Epithelial cell of esophagus (primary cell): ENCODE data around the gene PPIF.

ENCODE experiments used
- DNase-seq: peaks from one replicate; pipeline ENCODE4 v3.0.0; 2010; ENCODE audit warnings: low read depth
- H3K4me3 ChIP-seq: 2 replicates; pipeline ENCODE4 v1.5.1; 2011; ENCODE audit warnings: mild to moderate bottlenecking, low read length, control low read depth
- TF ChIP-seq, protein P1 (sequence below): IDR thresholded peaks from 2 replicates; pipeline ENCODE4 v1.5.1; 2011; ENCODE audit warnings: low read depth, mild to moderate bottlenecking, low read length, control low read depth, inconsistent platforms; ENCODE audit not compliant: insufficient read depth; ENCODE audit errors: missing control alignments

PPIF gene

DNA sequence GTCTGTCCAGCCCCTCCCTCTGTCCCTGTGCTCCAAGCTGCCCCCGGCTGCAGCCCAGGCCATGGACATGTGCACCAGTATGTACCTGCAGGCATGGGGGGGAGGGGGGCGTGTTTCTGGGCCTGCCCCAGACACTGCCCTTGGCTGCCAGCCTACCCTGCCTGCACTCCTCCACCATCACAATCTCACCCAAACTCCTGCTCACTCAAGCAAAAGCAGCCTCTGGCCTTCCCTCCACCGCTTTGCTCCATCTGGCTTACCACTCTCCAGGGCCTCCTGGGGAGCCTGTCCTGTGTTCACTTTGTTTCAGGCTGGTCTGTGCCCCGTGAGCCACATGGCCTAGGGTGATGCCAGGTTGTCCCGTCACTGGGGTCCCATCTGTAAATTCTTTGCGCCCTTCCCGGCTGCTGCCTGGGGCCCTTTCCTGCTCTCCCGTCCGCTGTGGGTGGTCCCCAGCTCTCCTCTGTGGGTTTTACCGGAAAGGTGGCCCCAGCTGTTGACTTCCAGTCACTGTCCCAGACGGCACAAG is 33.3 kb upstream of the PPIF start:
- TF ChIP-seq, protein P1, sequence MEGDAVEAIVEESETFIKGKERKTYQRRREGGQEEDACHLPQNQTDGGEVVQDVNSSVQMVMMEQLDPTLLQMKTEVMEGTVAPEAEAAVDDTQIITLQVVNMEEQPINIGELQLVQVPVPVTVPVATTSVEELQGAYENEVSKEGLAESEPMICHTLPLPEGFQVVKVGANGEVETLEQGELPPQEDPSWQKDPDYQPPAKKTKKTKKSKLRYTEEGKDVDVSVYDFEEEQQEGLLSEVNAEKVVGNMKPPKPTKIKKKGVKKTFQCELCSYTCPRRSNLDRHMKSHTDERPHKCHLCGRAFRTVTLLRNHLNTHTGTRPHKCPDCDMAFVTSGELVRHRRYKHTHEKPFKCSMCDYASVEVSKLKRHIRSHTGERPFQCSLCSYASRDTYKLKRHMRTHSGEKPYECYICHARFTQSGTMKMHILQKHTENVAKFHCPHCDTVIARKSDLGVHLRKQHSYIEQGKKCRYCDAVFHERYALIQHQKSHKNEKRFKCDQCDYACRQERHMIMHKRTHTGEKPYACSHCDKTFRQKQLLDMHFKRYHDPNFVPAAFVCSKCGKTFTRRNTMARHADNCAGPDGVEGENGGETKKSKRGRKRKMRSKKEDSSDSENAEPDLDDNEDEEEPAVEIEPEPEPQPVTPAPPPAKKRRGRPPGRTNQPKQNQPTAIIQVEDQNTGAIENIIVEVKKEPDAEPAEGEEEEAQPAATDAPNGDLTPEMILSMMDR: no peak
- H3K4me3 ChIP-seq: no peak overlapping the region
- DNase-seq: no peak

DNA sequence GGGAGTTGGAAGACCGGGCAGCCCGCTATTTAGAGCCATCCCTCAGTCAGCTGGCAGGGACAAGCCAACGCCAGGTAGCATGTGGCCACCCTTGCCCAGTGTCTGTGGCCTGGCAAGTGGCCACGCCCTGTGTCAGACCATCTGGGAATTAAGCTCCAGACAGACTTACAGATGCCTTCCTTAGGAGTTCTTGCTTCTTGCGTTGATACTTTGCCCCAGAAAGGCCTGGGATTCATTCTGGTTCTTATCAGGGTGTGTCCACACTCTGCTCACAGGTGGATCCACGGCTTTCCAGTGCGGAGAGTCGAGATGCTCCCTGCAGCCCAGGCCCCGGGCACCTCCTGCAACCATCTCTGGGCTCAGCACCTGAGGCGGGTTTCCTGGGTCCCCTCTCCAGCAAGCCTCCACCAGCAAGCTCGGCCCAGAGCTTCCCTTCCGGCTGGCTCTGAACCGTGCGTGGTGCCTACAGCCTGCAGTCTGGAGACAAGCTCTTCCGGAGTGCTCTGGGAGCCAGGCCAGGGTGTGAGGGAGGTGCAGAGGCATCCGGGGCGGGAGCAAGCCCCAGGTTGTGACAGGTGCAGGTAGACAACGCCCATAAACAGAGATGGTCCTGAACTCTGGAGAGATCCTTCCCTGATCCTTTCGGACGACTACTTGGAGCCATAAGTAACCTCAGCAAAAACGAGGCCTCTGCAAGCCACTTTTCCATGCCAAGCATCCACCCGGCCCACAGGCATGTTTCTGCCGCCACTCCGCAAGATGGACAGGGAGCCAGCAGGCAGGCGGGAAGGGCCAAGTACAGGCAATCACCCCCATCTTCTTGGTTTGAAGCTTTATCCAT is 32.3 kb upstream of the PPIF start:
- no peak overlapping the region for H3K4me3 ChIP-seq
- no peak for DNase-seq
- TF ChIP-seq, protein P1: no peak

DNA sequence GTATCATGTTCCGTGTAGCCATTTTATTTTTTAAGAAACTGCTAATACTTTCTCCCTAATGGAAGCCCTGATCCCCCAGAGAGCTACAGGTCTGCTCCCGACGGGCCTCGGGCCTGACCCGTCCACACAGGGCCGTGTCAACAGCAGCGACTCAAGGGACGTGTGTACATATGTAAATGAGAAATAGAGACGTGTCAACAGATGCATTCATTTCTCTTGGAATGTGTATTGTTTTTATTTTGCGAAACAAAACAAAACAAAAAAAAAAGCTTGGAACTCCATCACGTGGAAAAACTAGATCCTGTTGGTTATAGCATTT is 31.7 kb upstream of the PPIF start:
- TF ChIP-seq, protein P1: no peak
- DNase-seq: no peak
- H3K4me3 ChIP-seq: no peak overlapping the region

DNA sequence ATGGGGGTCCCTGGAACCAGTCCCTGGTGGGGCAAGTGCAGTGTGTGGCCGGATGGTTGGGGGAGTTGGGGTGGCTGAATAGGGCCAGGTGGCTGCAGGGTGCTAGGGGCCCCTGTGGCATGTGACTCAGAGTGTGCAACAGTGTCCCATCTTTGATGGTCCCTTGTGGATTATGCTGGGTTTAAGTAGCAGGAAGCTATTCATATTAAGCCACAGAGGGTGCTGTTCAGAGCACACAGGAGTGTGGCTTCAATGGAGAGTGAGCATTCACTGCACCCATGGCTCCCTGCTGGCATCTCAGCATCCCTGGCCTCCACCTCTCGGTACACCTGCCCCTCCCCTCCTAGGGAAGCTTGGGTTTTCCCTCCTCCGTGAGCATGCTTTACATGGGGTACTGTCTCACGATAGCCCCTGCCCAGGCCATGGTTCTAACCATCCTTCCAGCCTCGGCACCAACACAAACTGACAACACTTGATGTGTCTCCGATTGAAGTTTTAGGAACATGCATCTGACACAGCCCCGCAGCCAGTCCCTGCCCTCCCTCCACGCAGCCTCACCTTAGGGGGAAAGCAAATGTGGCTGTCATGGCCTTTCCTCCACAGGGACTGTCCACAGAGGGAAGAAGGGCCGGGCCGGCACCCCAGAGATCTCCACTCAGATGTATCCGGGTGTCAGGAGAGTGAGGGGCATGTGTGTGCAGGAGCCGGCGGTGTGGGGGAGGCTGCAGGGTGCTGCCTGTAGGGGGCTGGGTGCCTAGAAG is 30.4 kb upstream of the PPIF start:
- DNase-seq: no peak
- no peak overlapping the region for H3K4me3 ChIP-seq
- TF ChIP-seq, protein P1: no peak

DNA sequence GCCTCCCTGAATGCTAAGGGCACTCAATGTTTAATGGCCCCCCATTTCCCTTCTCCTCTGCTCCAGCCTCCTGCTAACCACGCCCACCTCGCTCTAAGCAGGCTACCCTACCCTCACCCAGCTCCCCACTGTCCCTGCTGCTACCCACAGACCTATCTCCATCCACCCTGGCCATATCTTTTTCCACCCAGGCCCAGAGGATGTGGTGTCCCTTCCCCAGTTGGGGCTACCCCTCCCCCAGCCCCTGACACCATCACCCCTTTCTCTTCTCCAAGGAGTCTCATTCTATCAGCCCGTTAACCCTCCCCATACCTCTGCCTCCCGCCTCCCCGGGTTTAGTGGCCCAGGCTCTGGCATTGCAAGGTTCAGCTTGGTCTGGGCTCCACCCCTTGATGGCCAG is 28.9 kb upstream of the PPIF start:
- no peak for DNase-seq
- no peak overlapping the region for H3K4me3 ChIP-seq
- TF ChIP-seq, protein P1: no peak

DNA sequence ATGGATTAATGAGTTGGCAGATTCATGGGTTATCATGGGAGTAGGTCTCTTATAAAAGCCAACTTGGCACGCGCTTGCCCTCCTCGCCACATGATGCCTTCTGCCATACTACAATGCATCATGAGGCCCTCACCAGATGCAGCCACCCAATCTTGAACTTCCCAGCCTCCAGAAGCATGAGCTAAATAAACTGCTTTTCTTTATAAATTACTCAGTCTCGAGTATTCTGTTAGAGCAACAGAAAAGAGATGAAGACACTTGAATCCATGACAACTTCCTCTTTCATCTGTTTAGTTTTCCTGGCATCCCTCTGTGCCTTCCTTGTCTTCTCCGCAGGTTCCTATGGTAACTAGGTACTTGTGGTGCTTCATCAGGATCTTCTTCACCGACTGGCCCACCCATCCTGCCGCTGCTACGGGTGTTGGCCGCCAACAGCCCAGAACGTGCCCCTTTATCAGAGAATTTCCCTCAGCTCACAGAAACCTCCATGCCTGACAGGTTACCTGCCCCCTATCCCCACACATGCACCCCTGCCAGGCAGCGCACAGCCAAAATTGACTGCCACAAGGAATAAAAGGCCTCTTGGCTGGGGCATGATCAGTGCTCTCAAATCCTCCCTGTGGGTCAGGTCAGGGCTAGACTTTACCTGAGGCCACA is 28.0 kb upstream of the PPIF start:
- TF ChIP-seq, protein P1: no peak

More for the DNA sequence above, 28.0 kb upstream of the PPIF start:
- DNase-seq: no peak
- no peak overlapping the region for H3K4me3 ChIP-seq
